ENCODE results near the gene SUCO. TPM values are rescaled to one million over a fixed set of nuclear protein-coding genes. Genes with fewer than 3 reads are reported as not detected.

The SUCO gene
- total and polyA plus RNA-seq, 2 of the 8 experiments (the other 6 are each of a cell fraction or from before 2014, with no cell fraction given) = 8.3 to 35.8 TPM

DNA sequence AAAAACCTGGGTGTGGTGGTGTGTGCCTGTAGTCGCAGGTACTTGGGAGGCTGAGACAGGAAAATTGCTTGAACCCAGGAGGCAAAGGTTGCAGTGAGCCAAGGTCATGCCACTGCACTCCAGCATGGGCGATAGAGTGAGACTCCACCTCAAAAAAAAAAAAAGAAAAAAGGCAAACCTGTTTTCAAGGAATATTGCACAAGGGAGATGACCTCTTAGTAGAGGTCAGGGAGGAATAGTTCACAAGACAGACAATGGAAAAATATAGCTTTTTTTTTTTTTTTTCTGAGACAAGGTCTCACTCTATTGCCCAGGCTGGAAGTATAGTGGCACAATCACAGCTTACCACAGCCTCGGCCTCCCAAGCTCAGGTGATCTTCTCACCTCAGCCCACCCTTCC is 22.5 kb upstream of the SUCO start (continued):
- TF ChIP-seq POU5F1 (IDR thresholded peaks at IDR 0.05; ENCODE audit: low read depth, low read length) (no peak), SIRT6 (IDR thresholded peaks at IDR 0.05; ENCODE audit: low read length) (no peak), RBBP5 (IDR thresholded peaks at IDR 0.05; ENCODE audit: borderline replicate concordance, low read depth, low read length) (no peak), KDM1A (IDR thresholded peaks at IDR 0.05; ENCODE audit: borderline replicate concordance, low read length) (no peak), SAP30 (IDR thresholded peaks at IDR 0.05; ENCODE audit: insufficient read depth, insufficient replicate concordance, low read length) (no peak), CREB1 (IDR thresholded peaks at IDR 0.05) (no peak), NANOG (IDR thresholded peaks at IDR 0.05; ENCODE audit: insufficient read depth, low read depth, low read length, poor library complexity, severe bottlenecking) (no peak), BRCA1 (IDR thresholded peaks at IDR 0.05; ENCODE audit: low read depth, low read length) (no peak)
